ENCODE data around the gene SDF2L1.

SDF2L1 gene

GRCh38 chr22:21679383-21679782 lies 37.3 kb downstream of the SDF2L1 start:
- no peak for TF ChIP-seq CTCF (IDR thresholded peaks at IDR 0.05; ENCODE audit: insufficient read depth, low read length, poor library complexity, severe bottlenecking)
- Histone ChIP-seq H3K36me3 (ENCODE audit: control insufficient read depth, insufficient read depth, low read length) (peaks cover 24% of the 10 kb centered on the region), H3K4me3 (replicated peaks; ENCODE audit: low read depth, low read length) (no peak overlapping the region), H3K27me3 (replicated peaks; ENCODE audit: control insufficient read depth, insufficient read depth, low read length) (no peaks in the 10 kb centered on the region)
- DNase-seq (ENCODE audit: extremely low read depth, insufficient read length): no peak

DNA sequence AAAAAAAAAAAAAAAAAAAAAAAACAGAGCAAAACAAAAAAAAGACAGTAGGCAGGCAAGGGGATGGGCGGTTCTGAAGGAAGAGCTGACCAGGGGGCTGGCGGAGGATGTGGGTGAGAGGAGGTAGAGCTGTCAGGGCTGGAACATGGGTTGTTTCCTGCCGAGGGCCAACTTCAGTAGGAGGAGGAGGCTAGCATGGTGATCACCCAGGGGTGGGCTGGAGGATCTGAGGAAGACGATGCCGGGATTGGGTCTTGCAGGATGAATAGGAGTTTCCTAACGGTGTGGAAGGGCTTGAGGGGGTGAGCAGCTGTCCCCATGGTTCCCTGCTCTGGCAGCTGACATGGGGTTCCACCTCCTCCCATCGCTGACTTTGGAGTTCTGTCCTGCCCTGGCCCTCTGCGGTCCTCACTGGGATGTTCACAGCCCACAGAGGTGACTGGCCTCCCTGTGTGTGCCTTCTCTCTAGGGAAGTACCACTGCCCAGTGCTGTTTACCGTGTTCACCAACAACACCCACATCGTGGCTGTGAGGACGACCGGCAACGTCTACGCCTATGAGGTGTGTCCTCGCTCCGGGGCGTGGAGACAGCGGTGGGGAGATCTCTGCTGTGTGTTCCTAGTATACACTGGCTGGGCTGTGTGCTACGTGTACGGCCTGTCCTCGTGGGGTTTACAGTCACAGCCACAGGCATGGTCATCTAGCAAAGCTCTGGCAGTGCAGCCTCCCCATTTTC lies 38.9 kb downstream of the SDF2L1 start:
- DNase-seq (ENCODE audit: extremely low read depth, insufficient read length): no peak
- no peak for TF ChIP-seq CTCF (IDR thresholded peaks at IDR 0.05; ENCODE audit: insufficient read depth, low read length, poor library complexity, severe bottlenecking)
- H3K4me3 ChIP-seq (replicated peaks; ENCODE audit: low read depth, low read length): no peak overlapping the region
- H3K36me3 ChIP-seq (ENCODE audit: control insufficient read depth, insufficient read depth, low read length): peaks cover 22% of the 10 kb centered on the region
- H3K27me3 ChIP-seq (replicated peaks; ENCODE audit: control insufficient read depth, insufficient read depth, low read length): no peaks in the 10 kb centered on the region

- no peak for DNase-seq (ENCODE audit: extremely low read depth, insufficient read length)
- peaks cover 29% of the 10 kb centered on the region for H3K36me3 ChIP-seq (ENCODE audit: control insufficient read depth, insufficient read depth, low read length)
- H3K27me3 ChIP-seq (replicated peaks; ENCODE audit: control insufficient read depth, insufficient read depth, low read length): no peaks in the 10 kb centered on the region
- H3K4me3 ChIP-seq (replicated peaks; ENCODE audit: low read depth, low read length): no peak overlapping the region
- TF ChIP-seq CTCF (IDR thresholded peaks at IDR 0.05; ENCODE audit: insufficient read depth, low read length, poor library complexity, severe bottlenecking): no peak
Measured at GRCh38 chr22:21681566-21682370, 39.7 kb downstream of the SDF2L1 start.

- H3K4me3 ChIP-seq (replicated peaks; ENCODE audit: low read depth, low read length): no peak overlapping the region
- no peak for DNase-seq (ENCODE audit: extremely low read depth, insufficient read length)
- peaks cover 31% of the 10 kb centered on the region for H3K36me3 ChIP-seq (ENCODE audit: control insufficient read depth, insufficient read depth, low read length)
- no peaks in the 10 kb centered on the region for H3K27me3 ChIP-seq (replicated peaks; ENCODE audit: control insufficient read depth, insufficient read depth, low read length)
- TF ChIP-seq CTCF (IDR thresholded peaks at IDR 0.05; ENCODE audit: insufficient read depth, low read length, poor library complexity, severe bottlenecking): no peak
Measured at GRCh38 chr22:21682385-21683175, 40.5 kb downstream of the SDF2L1 start.

GRCh38 chr22:21683401-21683811 lies 41.3 kb downstream of the SDF2L1 start:
- no peak for TF ChIP-seq CTCF (IDR thresholded peaks at IDR 0.05; ENCODE audit: insufficient read depth, low read length, poor library complexity, severe bottlenecking)
- H3K27me3 ChIP-seq (replicated peaks; ENCODE audit: control insufficient read depth, insufficient read depth, low read length): no peaks in the 10 kb centered on the region
- no peak for DNase-seq (ENCODE audit: extremely low read depth, insufficient read length)
- peaks cover 33% of the 10 kb centered on the region for H3K36me3 ChIP-seq (ENCODE audit: control insufficient read depth, insufficient read depth, low read length)
- H3K4me3 ChIP-seq (replicated peaks; ENCODE audit: low read depth, low read length): no peak overlapping the region

Data from GM06990 (cell line).